Mesothelial cell of epicardium (in vitro differentiated cells): ENCODE results near the gene HNRNPDL. TPM values are rescaled to one million over a fixed set of nuclear protein-coding genes. Genes with fewer than 3 reads are reported as not detected.

Source experiments
- DNase-seq, 2 experiments: peaks; one replicate each; pipeline ENCODE4 v3.0.0; 2021; ENCODE audit warnings: low spot score in 2 of 2; ENCODE audit not compliant: unreplicated experiment in 2 of 2
- H3K27ac Mint-ChIP-seq: 2 replicates; pipeline ENCODE4 v1.8.0; 2021; ENCODE audit warnings: mixed read lengths
- H3K27me3 Mint-ChIP-seq: 2 replicates; pipeline ENCODE4 v1.8.0; 2021; ENCODE audit warnings: low read depth, mixed read lengths
- H3K36me3 Mint-ChIP-seq: 2 replicates; pipeline ENCODE4 v1.8.0; 2021; ENCODE audit warnings: mixed read lengths
- H3K4me1 Mint-ChIP-seq: 2 replicates; pipeline ENCODE4 v1.8.0; 2021; ENCODE audit warnings: mixed read lengths
- H3K4me3 Mint-ChIP-seq: 2 replicates; pipeline ENCODE4 v1.8.0; 2021; ENCODE audit warnings: mild to moderate bottlenecking, moderate library complexity, mixed read lengths
- H3K9me3 Mint-ChIP-seq: 2 replicates; pipeline ENCODE4 v1.8.0; 2021; ENCODE audit warnings: mixed read lengths
- CTCF ChIP-seq: fragments of 200-600 bp; sonication (generic); IDR thresholded peaks from one replicate; pipeline ENCODE4 v1.5.0; 2021; ENCODE audit warnings: antibody characterized with exemption; ENCODE audit not compliant: unreplicated experiment
- total RNA-seq: library from RNA; stranded (reverse); gene quantifications from 3 replicates; pipeline ENCODE4 v1.2.1, GENCODE V29; 2021

Gene HNRNPDL
- total RNA-seq, 1 donor from 2014 or later: 467 TPM

- Mint-ChIP-seq H3K4me3 (no peak overlapping the region), H3K9me3 (no peaks in the 10 kb centered on the region), H3K36me3 (peaks cover 8% of the 10 kb centered on the region), H3K27me3 (no peaks in the 10 kb centered on the region), H3K27ac (peak overlapping the region; percentile 64), H3K4me1 (peaks cover 22% of the 10 kb centered on the region)
- no peak for TF ChIP-seq CTCF
- no peak for DNase-seq
Observed at GRCh38 chr4:82436780-82437179, 6.5 kb upstream of the HNRNPDL start.

- no peaks in the 10 kb centered on the region for H3K9me3 Mint-ChIP-seq
- peaks cover 27% of the 10 kb centered on the region for H3K4me1 Mint-ChIP-seq
- peaks cover 8% of the 10 kb centered on the region for H3K36me3 Mint-ChIP-seq
- no peak for DNase-seq
- H3K4me3 Mint-ChIP-seq: no peak overlapping the region
- TF ChIP-seq CTCF: no peak
- no peak overlapping the region for H3K27ac Mint-ChIP-seq
- H3K27me3 Mint-ChIP-seq: no peaks in the 10 kb centered on the region
Observed at GRCh38 chr4:82436130-82436529, 5.9 kb upstream of the HNRNPDL start.

GRCh38 chr4:82434949-82435348, 4.7 kb upstream of the HNRNPDL start:
- H3K4me3 Mint-ChIP-seq: no peak overlapping the region
- no peak for DNase-seq
- no peak overlapping the region for H3K27ac Mint-ChIP-seq
- TF ChIP-seq CTCF: no peak
- H3K9me3 Mint-ChIP-seq: no peaks in the 10 kb centered on the region
- H3K36me3 Mint-ChIP-seq: peaks cover 6% of the 10 kb centered on the region
- peaks cover 27% of the 10 kb centered on the region for H3K4me1 Mint-ChIP-seq
- no peaks in the 10 kb centered on the region for H3K27me3 Mint-ChIP-seq

GRCh38 chr4:82433791-82434190, 3.5 kb upstream of the HNRNPDL start:
- Mint-ChIP-seq H3K9me3 (no peaks in the 10 kb centered on the region), H3K4me3 (no peak overlapping the region), H3K36me3 (peaks cover 8% of the 10 kb centered on the region), H3K4me1 (peaks cover 27% of the 10 kb centered on the region), H3K27me3 (no peaks in the 10 kb centered on the region), H3K27ac (no peak overlapping the region)
- TF ChIP-seq CTCF: no peak
- DNase-seq: no peak

GRCh38 chr4:82432596-82432995, 2.3 kb upstream of the HNRNPDL start:
- peaks cover 17% of the 10 kb centered on the region for H3K36me3 Mint-ChIP-seq
- no peak for DNase-seq
- H3K4me1 Mint-ChIP-seq: peaks cover 29% of the 10 kb centered on the region
- peak overlapping the region; percentile 28 for H3K4me3 Mint-ChIP-seq
- no peak for TF ChIP-seq CTCF
- H3K27me3 Mint-ChIP-seq: no peaks in the 10 kb centered on the region
- no peaks in the 10 kb centered on the region for H3K9me3 Mint-ChIP-seq
- no peak overlapping the region for H3K27ac Mint-ChIP-seq

- no peak for TF ChIP-seq CTCF
- H3K27me3 Mint-ChIP-seq: no peaks in the 10 kb centered on the region
- no peaks in the 10 kb centered on the region for H3K9me3 Mint-ChIP-seq
- H3K27ac Mint-ChIP-seq: no peak overlapping the region
- no peak for DNase-seq
- H3K4me3 Mint-ChIP-seq: no peak overlapping the region
- H3K36me3 Mint-ChIP-seq: peaks cover 22% of the 10 kb centered on the region
- peaks cover 31% of the 10 kb centered on the region for H3K4me1 Mint-ChIP-seq
Observed at GRCh38 chr4:82431831-82432230, 1.6 kb upstream of the HNRNPDL start.
